A549 treated with DMSO at 1 μM for 4 hours (cell line): Measurements from ENCODE around the gene PAWR. TPM values are rescaled to one million over a fixed set of nuclear protein-coding genes. Genes with fewer than 3 reads are reported as not detected.

Source experiments
- total RNA-seq: library from RNA; stranded (reverse); fragments of 200-300 nt; extraction: Qiagen RNA extraction; gene quantifications from 5 replicates; pipeline ENCODE4 v1.2.3, GENCODE V29; 2022; ENCODE audit warnings: low read depth

PAWR gene
- total RNA-seq = 48.1 to 72.3 TPM (median 62.8 TPM) in 5 replicates

GRCh38 chr12:79690638-79691510 is at the start of gene PAWR:
Gene PAWR, minus strand, starts transcription at chr12:79690964. Its CDS starts 720 bp downstream, at chr12:79690244.

Other genes starting within 250 kb of the PAWR start
- 22.1 to 32.7 TPM (median 29.3 TPM) in 5 replicates for gene PPP1R12A, start 244.1 kb upstream of the PAWR start, total RNA-seq